ENCODE data around the gene GPS1.

GPS1 gene

GRCh38 chr17:82081546-82081945, 29.8 kb downstream of the GPS1 start:
- no peak for DNase-seq (ENCODE audit: low read depth)
- TF ChIP-seq, protein P1, sequence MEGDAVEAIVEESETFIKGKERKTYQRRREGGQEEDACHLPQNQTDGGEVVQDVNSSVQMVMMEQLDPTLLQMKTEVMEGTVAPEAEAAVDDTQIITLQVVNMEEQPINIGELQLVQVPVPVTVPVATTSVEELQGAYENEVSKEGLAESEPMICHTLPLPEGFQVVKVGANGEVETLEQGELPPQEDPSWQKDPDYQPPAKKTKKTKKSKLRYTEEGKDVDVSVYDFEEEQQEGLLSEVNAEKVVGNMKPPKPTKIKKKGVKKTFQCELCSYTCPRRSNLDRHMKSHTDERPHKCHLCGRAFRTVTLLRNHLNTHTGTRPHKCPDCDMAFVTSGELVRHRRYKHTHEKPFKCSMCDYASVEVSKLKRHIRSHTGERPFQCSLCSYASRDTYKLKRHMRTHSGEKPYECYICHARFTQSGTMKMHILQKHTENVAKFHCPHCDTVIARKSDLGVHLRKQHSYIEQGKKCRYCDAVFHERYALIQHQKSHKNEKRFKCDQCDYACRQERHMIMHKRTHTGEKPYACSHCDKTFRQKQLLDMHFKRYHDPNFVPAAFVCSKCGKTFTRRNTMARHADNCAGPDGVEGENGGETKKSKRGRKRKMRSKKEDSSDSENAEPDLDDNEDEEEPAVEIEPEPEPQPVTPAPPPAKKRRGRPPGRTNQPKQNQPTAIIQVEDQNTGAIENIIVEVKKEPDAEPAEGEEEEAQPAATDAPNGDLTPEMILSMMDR (IDR thresholded peaks at IDR 0.05; ENCODE audit: low read depth, low read length, missing control alignments): no peak
- no peak overlapping the region for H3K4me3 ChIP-seq (ENCODE audit: low read depth, low read length)

GRCh38 chr17:82081966-82082365, 30.3 kb downstream of the GPS1 start:
- no peak for DNase-seq (ENCODE audit: low read depth)
- TF ChIP-seq, protein P1 (IDR thresholded peaks at IDR 0.05; ENCODE audit: low read depth, low read length, missing control alignments): no peak
- no peak overlapping the region for H3K4me3 ChIP-seq (ENCODE audit: low read depth, low read length)

- TF ChIP-seq, protein P1 (IDR thresholded peaks at IDR 0.05; ENCODE audit: low read depth, low read length, missing control alignments): no peak
- no peak for DNase-seq (ENCODE audit: low read depth)
- H3K4me3 ChIP-seq (ENCODE audit: low read depth, low read length): no peak overlapping the region
Measured at GRCh38 chr17:82082456-82082855, 30.8 kb downstream of the GPS1 start.

DNA sequence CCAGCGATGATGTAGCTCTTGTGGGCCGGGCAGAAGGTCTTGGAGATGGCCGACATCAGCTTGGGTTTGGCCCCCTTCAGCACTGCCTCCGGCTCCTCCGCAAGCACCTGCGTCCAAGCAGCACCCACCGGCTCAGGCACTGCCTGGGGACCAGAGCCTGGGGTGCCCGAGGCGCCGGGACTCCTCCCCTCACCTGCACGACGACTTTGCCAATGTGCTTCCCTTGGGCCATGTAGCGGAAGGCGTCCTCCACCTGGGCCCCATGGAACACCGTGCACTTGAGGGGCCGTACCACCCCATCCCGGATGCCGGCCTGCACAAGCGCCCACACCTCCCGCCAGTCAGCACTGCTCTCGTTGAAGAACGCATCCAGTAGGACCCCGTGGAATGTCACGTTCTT, 31.3 kb downstream of the GPS1 start:
- DNase-seq (ENCODE audit: low read depth): no peak
- no peak overlapping the region for H3K4me3 ChIP-seq (ENCODE audit: low read depth, low read length)
- TF ChIP-seq, protein P1 (IDR thresholded peaks at IDR 0.05; ENCODE audit: low read depth, low read length, missing control alignments): no peak

DNA sequence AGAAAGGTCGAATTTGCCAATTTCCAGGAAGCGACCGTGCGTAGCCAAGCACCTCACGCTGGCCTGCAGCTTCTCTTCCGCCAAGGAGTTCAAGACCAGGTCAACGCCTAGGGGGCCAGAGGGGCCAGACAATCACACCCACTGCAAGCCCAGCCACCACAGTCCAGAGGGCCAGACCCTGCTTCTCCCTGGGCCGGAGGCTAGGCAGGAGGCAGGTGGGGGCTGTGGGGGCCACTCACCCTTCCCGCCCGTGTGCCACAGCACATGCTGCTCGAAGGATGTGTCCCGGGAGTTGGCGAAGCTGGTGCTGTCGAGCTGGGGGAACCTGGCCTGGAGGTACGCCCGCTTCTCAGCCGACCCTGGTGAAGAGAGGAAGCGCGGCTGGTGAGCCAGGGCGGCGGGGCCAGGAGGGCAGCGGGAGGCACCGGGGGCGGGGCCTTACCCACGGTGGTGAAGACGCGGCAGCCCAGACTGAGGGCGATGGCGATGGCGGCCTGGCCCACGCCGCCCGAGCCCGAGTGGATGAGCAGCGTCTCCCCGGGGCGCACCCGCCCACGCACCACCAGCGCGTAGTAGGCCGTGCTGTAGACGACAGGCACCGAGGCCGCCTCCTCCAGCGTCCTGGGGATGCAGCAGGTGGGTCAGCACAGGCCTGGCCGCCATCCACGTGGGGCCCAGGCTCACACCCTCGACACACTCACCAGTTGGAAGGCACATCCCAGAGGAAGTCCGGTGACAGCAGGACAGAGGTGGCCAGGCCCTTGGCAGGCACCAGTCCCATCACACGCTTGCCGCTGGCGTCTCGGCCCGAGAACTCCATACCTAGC, 32.0 kb downstream of the GPS1 start:
- H3K4me3 ChIP-seq (ENCODE audit: low read depth, low read length): no peak overlapping the region
- TF ChIP-seq, protein P1 (IDR thresholded peaks at IDR 0.05; ENCODE audit: low read depth, low read length, missing control alignments): no peak
- no peak for DNase-seq (ENCODE audit: low read depth)

- TF ChIP-seq, protein P1 (IDR thresholded peaks at IDR 0.05; ENCODE audit: low read depth, low read length, missing control alignments): no peak
- DNase-seq (ENCODE audit: low read depth): no peak
- H3K4me3 ChIP-seq (ENCODE audit: low read depth, low read length): no peak overlapping the region
Measured at GRCh38 chr17:82084373-82085030, 32.8 kb downstream of the GPS1 start.
